IMR-90 (cell line): ENCODE data around the gene INO80E. TPM values are rescaled to one million over a fixed set of nuclear protein-coding genes. Genes with fewer than 3 reads are reported as not detected.
"Not testable (repeated sequence)": the region's sequence is repeated elsewhere in the genome, so short reads cannot be mapped to it uniquely, and the experiment has no call there.

Source experiments
- ATAC-seq: fragments of 200-7000 bp; cut with Tn5 transposase; 2 replicates; pipeline ENCODE4 v1.9.1; 2020; ENCODE audit warnings: low read depth, mild to moderate bottlenecking, moderate library complexity
- BruUV-seq: library from RNA; stranded (reverse); fragments of 400-500 nt; replicated peaks from 2 replicates; lab custom pipeline; 2021; lab: Mats Ljungman, UMichigan
- CTCF ChIA-PET: fragments of 300-600 bp; formaldehyde crosslinking; extraction: SDS; loops from one replicate; lab custom pipeline; 2021; ENCODE audit warnings: antibody characterized with exemption; lab: Yijun Ruan, JAX
- POLR2A ChIA-PET: fragments of 300-600 bp; sonication (Branson Sonifier 250); formaldehyde crosslinking; loops from one replicate; lab custom pipeline; 2022; ENCODE audit warnings: antibody characterized with exemption; ENCODE audit not compliant: unreplicated experiment; lab: Charles Lee
- DNase-seq: peaks from one replicate; pipeline ENCODE4 v3.0.0; 2013
- H2AFZ ChIP-seq: replicated peaks from 2 replicates; pipeline ENCODE3; 2013; ENCODE audit warnings: low read length, mild to moderate bottlenecking; ENCODE audit not compliant: poor library complexity
- H2AK5ac ChIP-seq: 2 replicates; pipeline ENCODE4 v1.6.1; 2013; ENCODE audit warnings: low read depth, low read length, inconsistent platforms
- H2AK9ac ChIP-seq: replicated peaks from 2 replicates; pipeline ENCODE3; 2013; ENCODE audit warnings: mild to moderate bottlenecking, low read depth, low read length, moderate library complexity; ENCODE audit not compliant: poor library complexity
- H2BK120ac ChIP-seq: 2 replicates; pipeline ENCODE4 v1.6.1; 2013; ENCODE audit warnings: low read depth, low read length, inconsistent platforms
- H2BK15ac ChIP-seq: 3 replicates; pipeline ENCODE4 v1.6.1; 2013; ENCODE audit warnings: low read depth, low read length, inconsistent platforms
- H2BK20ac ChIP-seq: 2 replicates; pipeline ENCODE4 v1.6.1; 2013; ENCODE audit warnings: low read depth, mild to moderate bottlenecking, inconsistent platforms, low read length, moderate library complexity
- H2BK5ac ChIP-seq: 2 replicates; pipeline ENCODE4 v1.6.1; 2013; ENCODE audit warnings: mild to moderate bottlenecking, low read depth, low read length, inconsistent platforms; ENCODE audit not compliant: poor library complexity, severe bottlenecking
- H3K14ac ChIP-seq: replicated peaks from 2 replicates; pipeline ENCODE4 v1.6.1; 2013; ENCODE audit warnings: low read depth, low read length, inconsistent platforms
- H3K18ac ChIP-seq: 2 replicates; pipeline ENCODE4 v1.6.1; 2013; ENCODE audit warnings: low read depth, low read length, control low read depth
- H3K23ac ChIP-seq: 2 replicates; pipeline ENCODE4 v1.6.1; 2013; ENCODE audit warnings: low read depth, low read length, inconsistent platforms
- H3K27ac ChIP-seq: 2 replicates; pipeline ENCODE4 v1.5.1; 2013; ENCODE audit warnings: mild to moderate bottlenecking, control low read depth, low read length; ENCODE audit not compliant: insufficient read depth
- H3K27me3 ChIP-seq: 2 replicates; pipeline ENCODE4 v1.6.1; 2013; ENCODE audit warnings: low read length; ENCODE audit not compliant: control insufficient read depth, insufficient read depth
- H3K36me3 ChIP-seq: 2 replicates; pipeline ENCODE4 v1.6.1; 2013; ENCODE audit warnings: low read length, mixed read lengths; ENCODE audit not compliant: control insufficient read depth, insufficient read depth
- H3K4ac ChIP-seq: 2 replicates; pipeline ENCODE4 v1.6.1; 2013; ENCODE audit warnings: low read depth, low read length, inconsistent platforms
- H3K4me1 ChIP-seq: 2 replicates; pipeline ENCODE4 v1.6.1; 2013; ENCODE audit warnings: low read length, mixed read lengths; ENCODE audit not compliant: control insufficient read depth, insufficient read depth
- H3K4me2 ChIP-seq: 2 replicates; pipeline ENCODE4 v1.6.1; 2013; ENCODE audit warnings: low read depth, mild to moderate bottlenecking, control low read depth, low read length, moderate library complexity
- H3K4me3 ChIP-seq: 2 replicates; pipeline ENCODE4 v1.5.1; 2013; ENCODE audit warnings: low read depth, mild to moderate bottlenecking, control low read depth, low read length, moderate library complexity; ENCODE audit not compliant: insufficient read depth
- H3K56ac ChIP-seq: 2 replicates; pipeline ENCODE4 v1.6.1; 2013; ENCODE audit warnings: low read length, inconsistent platforms; ENCODE audit not compliant: insufficient read depth; ENCODE audit errors: extremely low read depth
- H3K79me1 ChIP-seq, 2 experiments: 2 replicates each; pipeline ENCODE4 v1.6.1; 2013; ENCODE audit warnings: low read length in 2 of 2, inconsistent platforms in 1 of 2, low read depth in 1 of 2
- H3K9ac ChIP-seq: 2 replicates; pipeline ENCODE4 v1.6.1; 2013; ENCODE audit warnings: low read depth, low read length, control low read depth
- H3K9me1 ChIP-seq: 2 replicates; pipeline ENCODE4 v1.6.1; 2013; ENCODE audit warnings: low read length, inconsistent platforms; ENCODE audit not compliant: insufficient read depth
- H3K9me3 ChIP-seq: 2 replicates; pipeline ENCODE4 v1.6.1; 2013; ENCODE audit warnings: low read length; ENCODE audit not compliant: control insufficient read depth, insufficient read depth
- H4K20me1 ChIP-seq: 2 replicates; pipeline ENCODE4 v1.6.1; 2013; ENCODE audit warnings: low read length, inconsistent platforms; ENCODE audit not compliant: insufficient read depth
- H4K5ac ChIP-seq: 2 replicates; pipeline ENCODE4 v1.6.1; 2013; ENCODE audit warnings: mild to moderate bottlenecking, low read depth, low read length, control low read depth
- H4K8ac ChIP-seq, 2 experiments: 2 replicates each; pipeline ENCODE4 v1.6.1; 2013; ENCODE audit warnings: low read depth in 2 of 2, low read length in 2 of 2, control low read depth in 1 of 2, inconsistent platforms in 1 of 2
- H4K91ac ChIP-seq: 2 replicates; pipeline ENCODE4 v1.6.1; 2013; ENCODE audit warnings: low read depth, low read length, inconsistent platforms; ENCODE audit not compliant: insufficient read depth
- WGBS, 2 experiments: methylation state at CpG; one replicate each; pipeline versions ENCODE4 v1.1.5 to v1.1.7; 2013; ENCODE audit warnings: missing lambda C conversion rate in 2 of 2; ENCODE audit not compliant: insufficient read length in 1 of 2; ENCODE audit errors: extremely low coverage in 2 of 2; 5-methylcytosine and 5-hydroxymethylcytosine counted together
- dilution Hi-C: fragments of 300-500 bp; cut with HindIII; formaldehyde crosslinking; loops from one replicate; pipeline ENCODE4 v1.14.3; 2018; ENCODE audit warnings: low sequenced_read_pairs; ENCODE audit not compliant: unreplicated experiment
- in situ Hi-C: fragments of 300-500 bp; cut with MboI; formaldehyde crosslinking; loops from 3 replicates; pipeline ENCODE4 v1.14.3; 2019; ENCODE audit warnings: low sequenced_read_pairs, inconsistent platforms, mixed read lengths
- intact Hi-C: fragments of 100-400 bp; cut with micrococcal nuclease; formaldehyde crosslinking; loops from 2 replicates; pipeline ENCODE4 v1.10.0; 2022
- polyA plus RNA-seq, 3 experiments: library from polyadenylated mRNA; depleted of rRNA; stranded (reverse); fragments of >200 nt; gene quantifications; 2 replicates each; pipeline ENCODE4 v1.2.3, GENCODE V29; 2012; ENCODE audit warnings: low replicate concordance in 1 of 3
- total RNA-seq: library from RNA; depleted of rRNA; stranded (reverse); fragments of >200 nt; gene quantifications from 2 replicates; pipeline ENCODE4 v1.2.3, GENCODE V29; 2012

INO80E gene
- total and polyA plus RNA-seq, 2 of the 4 experiments (the other 2 are of a cell fraction): 40.9 to 42.1 TPM

- in situ Hi-C loops, H4K91ac ChIP-seq, H3K79me1 ChIP-seq, H2BK20ac ChIP-seq, H3K27ac ChIP-seq, H2AFZ ChIP-seq, H2AK5ac ChIP-seq, H2BK5ac ChIP-seq, CTCF ChIA-PET, BruUV-seq, H3K14ac ChIP-seq, H3K4me3 ChIP-seq, H3K4me2 ChIP-seq, H3K18ac ChIP-seq, H3K23ac ChIP-seq, H2AK9ac ChIP-seq, H3K4ac ChIP-seq, DNase-seq, H4K5ac ChIP-seq, H3K36me3 ChIP-seq, H3K4me1 ChIP-seq, dilution Hi-C loops, H3K56ac ChIP-seq, H3K9me3 ChIP-seq, H2BK15ac ChIP-seq, H4K8ac ChIP-seq, H3K9ac ChIP-seq, POLR2A ChIA-PET, ATAC-seq, H4K20me1 ChIP-seq, H2BK120ac ChIP-seq, H3K9me1 ChIP-seq, intact Hi-C loops: not testable (repeated sequence)
- WGBS, 2 experiments: no CpG with 5 or more reads among the region's 14 CpGs
- H3K27me3 ChIP-seq: peaks cover 27% of the 10 kb centered on the region
These were observed 16.6 kb downstream of the INO80E start for GRCh38 chr16:30012598-30012997.

- H3K36me3 ChIP-seq, CTCF ChIA-PET, H2AK9ac ChIP-seq, H3K56ac ChIP-seq, DNase-seq, H3K9me3 ChIP-seq, H3K9me1 ChIP-seq, H3K18ac ChIP-seq, H3K9ac ChIP-seq, H3K4me1 ChIP-seq, H4K8ac ChIP-seq, in situ Hi-C loops, H3K14ac ChIP-seq, BruUV-seq, H3K4ac ChIP-seq, dilution Hi-C loops, H4K20me1 ChIP-seq, H3K27ac ChIP-seq, H4K5ac ChIP-seq, H2AFZ ChIP-seq, H3K23ac ChIP-seq, H3K79me1 ChIP-seq, H3K4me2 ChIP-seq, ATAC-seq, H2AK5ac ChIP-seq, H4K91ac ChIP-seq, H2BK120ac ChIP-seq, H2BK5ac ChIP-seq, POLR2A ChIA-PET, H3K4me3 ChIP-seq, H2BK15ac ChIP-seq, H2BK20ac ChIP-seq, intact Hi-C loops: not testable (repeated sequence)
- peaks cover 15% of the 10 kb centered on the region for H3K27me3 ChIP-seq
- no CpG with 5 or more reads among the region's 7 CpGs for WGBS, 2 experiments
These were observed 19.4 kb downstream of the INO80E start for GRCh38 chr16:30015450-30015849.
